HepG2 (cell line): Measurements from ENCODE around the gene C2orf76. TPM values are rescaled to one million over a fixed set of nuclear protein-coding genes. Genes with fewer than 3 reads are reported as not detected.
A peak's percentile ranks its signal among the peaks of the same experiment; 100 is the strongest.

Experiments
- ATAC-seq: fragments of 200-7000 bp; cut with Tn5 transposase; 3 replicates; pipeline ENCODE4 v1.9.1; 2020; ENCODE audit warnings: mild to moderate bottlenecking, moderate library complexity
- BruUV-seq: library from RNA; stranded (reverse); fragments of 400-500 nt; replicated peaks from 2 replicates; lab custom pipeline; 2021; lab: Mats Ljungman, UMichigan
- CTCF ChIA-PET: fragments of 300-600 bp; formaldehyde crosslinking; extraction: SDS; loops from one replicate; lab custom pipeline; 2021; ENCODE audit warnings: low total read pairs, inconsistent platforms, low intra/inter-chr PET ratio; lab: Yijun Ruan, JAX
- POLR2A ChIA-PET: fragments of 350-600 bp; sonication (Branson Sonifier 250); formaldehyde crosslinking; loops from one replicate; lab custom pipeline; 2020; ENCODE audit warnings: antibody characterized with exemption, inconsistent platforms; lab: Yijun Ruan, JAX
- DNase-seq: peaks from one replicate; pipeline ENCODE4 v3.0.0-alpha.2; 2015; ENCODE audit warnings: low spot score
- FAIRE-seq: peaks from 3 replicates; lab custom pipeline; 2011; peaks lifted over from hg19 to GRCh38; lab: Jason Lieb, UNC
- H2AFZ ChIP-seq: one replicate; pipeline ENCODE4 v1.6.1; 2011; ENCODE audit warnings: low read length, inconsistent platforms
- H3K27ac ChIP-seq: fragments of 300-600 bp; 3 replicates; pipeline ENCODE4 v1.8.0; 2011; ENCODE audit warnings: mixed run types, mild to moderate bottlenecking, mixed read lengths, low read length, inconsistent platforms; ENCODE audit not compliant: insufficient read depth; ENCODE audit errors: extremely low read length
- H3K27me3 ChIP-seq, 2 experiments: fragments of 200-600 bp in 1 of 2; 2 replicates in 1 of 2; 3 replicates in 1 of 2; pipeline versions ENCODE4 v1.6.0 to v1.8.0; 2011; ENCODE audit warnings: low read length in 2 of 2, mild to moderate bottlenecking in 2 of 2, moderate library complexity in 2 of 2, inconsistent platforms in 1 of 2; ENCODE audit not compliant: insufficient read depth in 2 of 2, control insufficient read depth in 1 of 2
- H3K36me3 ChIP-seq, 2 experiments: fragments of 200-600 bp in 1 of 2; replicated peaks in 1 of 2; 2 replicates in 1 of 2; 3 replicates in 1 of 2; pipeline versions ENCODE4 v1.5.1 to v1.8.0; 2011; ENCODE audit warnings: low read length in 2 of 2, inconsistent platforms in 1 of 2; ENCODE audit not compliant: insufficient read depth in 2 of 2, control insufficient read depth in 1 of 2
- H3K4me1 ChIP-seq: 2 replicates; pipeline ENCODE4 v1.5.1; 2012; ENCODE audit warnings: low read length, inconsistent platforms; ENCODE audit not compliant: insufficient read depth
- H3K4me2 ChIP-seq: 2 replicates; pipeline ENCODE4 v1.6.0; 2011; ENCODE audit warnings: low read depth, low read length, inconsistent platforms
- H3K4me3 ChIP-seq, 3 experiments: fragments of 200-600 bp in 1 of 3; sonication (generic), shearing (Covaris generic) in 1 of 3; replicated peaks in 1 of 3; 2 replicates each; pipeline ENCODE4 v1.5.1; 2011 to 2016; ENCODE audit warnings: low read length in 3 of 3, inconsistent platforms in 2 of 3, low read depth in 2 of 3, mild to moderate bottlenecking in 2 of 3, control low read depth in 1 of 3, mixed read lengths in 1 of 3; ENCODE audit not compliant: insufficient read depth in 1 of 3
- H3K79me2 ChIP-seq: one replicate; pipeline ENCODE4 v1.6.1; 2011; ENCODE audit warnings: low read length, inconsistent platforms; ENCODE audit not compliant: insufficient read depth
- H3K9ac ChIP-seq: 2 replicates; pipeline ENCODE4 v1.6.0; 2011; ENCODE audit warnings: mild to moderate bottlenecking, low read depth, low read length, inconsistent platforms; ENCODE audit not compliant: insufficient read depth
- H3K9me3 ChIP-seq: 2 replicates; pipeline ENCODE4 v1.5.1; 2012; ENCODE audit warnings: mild to moderate bottlenecking, low read length
- H4K20me1 ChIP-seq: 2 replicates; pipeline ENCODE4 v1.6.0; 2011; ENCODE audit warnings: inconsistent platforms, mild to moderate bottlenecking, low read length, moderate library complexity; ENCODE audit not compliant: insufficient read depth
- ZNF629 ChIP-seq: sonication (generic); formaldehyde crosslinking; conservative IDR thresholded peaks from 2 replicates; pipeline ENCODE4 v1.5.0; 2020; ENCODE audit warnings: missing genetic modification reagents
- WGBS: methylation state at CpG from one replicate; pipeline ENCODE4 v1.1.6; 2017; ENCODE audit warnings: low lambda C conversion rate; 5-methylcytosine and 5-hydroxymethylcytosine counted together
- in situ Hi-C: cut with HindIII; loops from 2 replicates; pipeline ENCODE4 v1.10.0; 2017; ENCODE audit warnings: low pct_unique_long_range_greater_than_20kb; ENCODE audit not compliant: extremely low pct_ligation_motif_present
- intact Hi-C: fragments of 100-400 bp; cut with micrococcal nuclease; formaldehyde crosslinking; loops from one replicate; pipeline ENCODE4 v1.10.0; 2022; ENCODE audit not compliant: unreplicated experiment
- polyA plus RNA-seq, 8 experiments: library from polyadenylated mRNA; depleted of rRNA in 3 of 8; stranded (reverse) in 7 of 8; unstranded in 1 of 8; fragments of >200 nt; fragmentation: Illumina TruSeq in 4 of 8; extraction: Trizol in 4 of 8; gene quantifications; 2 replicates each; pipeline versions ENCODE4 v1.2.1 to v1.2.3, GENCODE V29; 2011 to 2016; ENCODE audit warnings: low read depth in 4 of 8, missing spikeins in 1 of 8, mixed read lengths in 1 of 8; ENCODE audit not compliant: insufficient read depth in 1 of 8
- total RNA-seq, 5 experiments: library from RNA; depleted of rRNA; stranded (reverse); fragments of >200 nt; fragmentation: Illumina TruSeq; extraction: Trizol; gene quantifications; 2 replicates each; pipeline ENCODE4 v1.2.3, GENCODE V29; 2016; ENCODE audit warnings: low read depth in 1 of 5
- TF ChIP-seq, protein P1 (sequence below): sonication (generic); formaldehyde crosslinking; IDR thresholded peaks from 2 replicates; pipeline ENCODE4 v1.5.0; 2020; ENCODE audit warnings: mild to moderate bottlenecking, missing genetic modification reagents, borderline replicate concordance
- TF ChIP-seq, protein P2 (sequence below): sonication (generic); formaldehyde crosslinking; IDR thresholded peaks from 2 replicates; pipeline ENCODE4 v1.4.0; 2020; ENCODE audit warnings: missing genetic modification reagents, mild to moderate bottlenecking, borderline replicate concordance

C2orf76 gene
- total and polyA plus RNA-seq, 2 of the 13 experiments (the other 11 are each of a cell fraction or from before 2014, with no cell fraction given), result 7.7 to 8.5 TPM

- Histone ChIP-seq H3K4me2 (no peak overlapping the region), H3K4me3 (no peak overlapping the region), H4K20me1 (0 out of 2 replicates have a peak, but pooled peaks cover 4% of the 10 kb centered on the region), H3K9me3 (no peaks in the 10 kb centered on the region), H3K79me2 (no peaks in the 10 kb centered on the region), H3K27me3 (no peaks in the 10 kb centered on the region), H3K9ac (no peak overlapping the region), H2AFZ (no peak overlapping the region), H3K27ac (no peak overlapping the region), H3K4me1 (peaks cover 35% of the 10 kb centered on the region), H3K36me3 (peaks cover 11 to 19% of the 10 kb centered on the region in 2 experiments)
- TF ChIP-seq, protein P1, sequence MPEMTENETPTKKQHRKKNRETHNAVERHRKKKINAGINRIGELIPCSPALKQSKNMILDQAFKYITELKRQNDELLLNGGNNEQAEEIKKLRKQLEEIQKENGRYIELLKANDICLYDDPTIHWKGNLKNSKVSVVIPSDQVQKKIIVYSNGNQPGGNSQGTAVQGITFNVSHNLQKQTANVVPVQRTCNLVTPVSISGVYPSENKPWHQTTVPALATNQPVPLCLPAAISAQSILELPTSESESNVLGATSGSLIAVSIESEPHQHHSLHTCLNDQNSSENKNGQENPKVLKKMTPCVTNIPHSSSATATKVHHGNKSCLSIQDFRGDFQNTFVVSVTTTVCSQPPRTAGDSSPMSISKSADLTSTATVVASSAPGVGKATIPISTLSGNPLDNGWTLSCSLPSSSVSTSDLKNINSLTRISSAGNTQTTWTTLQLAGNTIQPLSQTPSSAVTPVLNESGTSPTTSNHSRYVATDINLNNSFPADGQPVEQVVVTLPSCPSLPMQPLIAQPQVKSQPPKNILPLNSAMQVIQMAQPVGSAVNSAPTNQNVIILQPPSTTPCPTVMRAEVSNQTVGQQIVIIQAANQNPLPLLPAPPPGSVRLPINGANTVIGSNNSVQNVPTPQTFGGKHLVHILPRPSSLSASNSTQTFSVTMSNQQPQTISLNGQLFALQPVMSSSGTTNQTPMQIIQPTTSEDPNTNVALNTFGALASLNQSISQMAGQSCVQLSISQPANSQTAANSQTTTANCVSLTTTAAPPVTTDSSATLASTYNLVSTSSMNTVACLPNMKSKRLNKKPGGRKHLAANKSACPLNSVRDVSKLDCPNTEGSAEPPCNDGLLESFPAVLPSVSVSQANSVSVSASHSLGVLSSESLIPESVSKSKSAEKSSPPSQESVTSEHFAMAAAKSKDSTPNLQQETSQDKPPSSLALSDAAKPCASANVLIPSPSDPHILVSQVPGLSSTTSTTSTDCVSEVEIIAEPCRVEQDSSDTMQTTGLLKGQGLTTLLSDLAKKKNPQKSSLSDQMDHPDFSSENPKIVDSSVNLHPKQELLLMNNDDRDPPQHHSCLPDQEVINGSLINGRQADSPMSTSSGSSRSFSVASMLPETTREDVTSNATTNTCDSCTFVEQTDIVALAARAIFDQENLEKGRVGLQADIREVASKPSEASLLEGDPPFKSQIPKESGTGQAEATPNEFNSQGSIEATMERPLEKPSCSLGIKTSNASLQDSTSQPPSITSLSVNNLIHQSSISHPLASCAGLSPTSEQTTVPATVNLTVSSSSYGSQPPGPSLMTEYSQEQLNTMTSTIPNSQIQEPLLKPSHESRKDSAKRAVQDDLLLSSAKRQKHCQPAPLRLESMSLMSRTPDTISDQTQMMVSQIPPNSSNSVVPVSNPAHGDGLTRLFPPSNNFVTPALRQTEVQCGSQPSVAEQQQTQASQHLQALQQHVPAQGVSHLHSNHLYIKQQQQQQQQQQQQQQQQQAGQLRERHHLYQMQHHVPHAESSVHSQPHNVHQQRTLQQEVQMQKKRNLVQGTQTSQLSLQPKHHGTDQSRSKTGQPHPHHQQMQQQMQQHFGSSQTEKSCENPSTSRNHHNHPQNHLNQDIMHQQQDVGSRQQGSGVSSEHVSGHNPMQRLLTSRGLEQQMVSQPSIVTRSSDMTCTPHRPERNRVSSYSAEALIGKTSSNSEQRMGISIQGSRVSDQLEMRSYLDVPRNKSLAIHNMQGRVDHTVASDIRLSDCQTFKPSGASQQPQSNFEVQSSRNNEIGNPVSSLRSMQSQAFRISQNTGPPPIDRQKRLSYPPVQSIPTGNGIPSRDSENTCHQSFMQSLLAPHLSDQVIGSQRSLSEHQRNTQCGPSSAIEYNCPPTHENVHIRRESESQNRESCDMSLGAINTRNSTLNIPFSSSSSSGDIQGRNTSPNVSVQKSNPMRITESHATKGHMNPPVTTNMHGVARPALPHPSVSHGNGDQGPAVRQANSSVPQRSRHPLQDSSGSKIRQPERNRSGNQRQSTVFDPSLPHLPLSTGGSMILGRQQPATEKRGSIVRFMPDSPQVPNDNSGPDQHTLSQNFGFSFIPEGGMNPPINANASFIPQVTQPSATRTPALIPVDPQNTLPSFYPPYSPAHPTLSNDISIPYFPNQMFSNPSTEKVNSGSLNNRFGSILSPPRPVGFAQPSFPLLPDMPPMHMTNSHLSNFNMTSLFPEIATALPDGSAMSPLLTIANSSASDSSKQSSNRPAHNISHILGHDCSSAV (CRISPR knock-in tag), result no peak
- TF ChIP-seq ZNF629 (CRISPR knock-in tag), result peak; percentile 80
- TF ChIP-seq, protein P2, sequence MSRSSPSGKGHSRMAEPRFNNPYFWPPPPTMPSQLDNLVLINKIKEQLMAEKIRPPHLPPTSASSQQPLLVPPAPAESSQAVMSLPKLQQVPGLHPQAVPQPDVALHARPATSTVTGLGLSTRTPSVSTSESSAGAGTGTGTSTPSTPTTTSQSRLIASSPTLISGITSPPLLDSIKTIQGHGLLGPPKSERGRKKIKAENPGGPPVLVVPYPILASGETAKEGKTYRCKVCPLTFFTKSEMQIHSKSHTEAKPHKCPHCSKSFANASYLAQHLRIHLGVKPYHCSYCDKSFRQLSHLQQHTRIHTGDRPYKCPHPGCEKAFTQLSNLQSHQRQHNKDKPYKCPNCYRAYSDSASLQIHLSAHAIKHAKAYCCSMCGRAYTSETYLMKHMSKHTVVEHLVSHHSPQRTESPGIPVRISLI (CRISPR knock-in tag), result no peak
- intact Hi-C loops (no loop called here), in situ Hi-C loops (no loop called here)
- no TSS peak for BruUV-seq
- no peak for DNase-seq
- CTCF ChIA-PET, result no interaction called here
- ATAC-seq, result peak; percentile 35
- WGBS, result 84% methylated on average over 5 of the region's 5 CpGs
- POLR2A ChIA-PET, result no interaction called here
- no peak for FAIRE-seq
Measured at GRCh38 chr2:119376810-119377209, 10.2 kb upstream of the C2orf76 start.
